CD4-positive, CD25-positive, alpha-beta regulatory T cell (primary cell): ENCODE data around the gene TSPEAR. TPM values are rescaled to one million over a fixed set of nuclear protein-coding genes. Genes with fewer than 3 reads are reported as not detected.

Experiments
- ATAC-seq, 2 donors: fragments of 150-1000 bp; cut with Tn5 transposase; one replicate each; pipeline ENCODE4 v1.10.0; 2021; ENCODE audit warnings: low read depth in 2 of 2, moderate number of reproducible peaks in 2 of 2, moderate library complexity in 1 of 2
- DNase-seq, 3 donors: peaks; one replicate each; pipeline versions ENCODE4 v3.0.0 to v3.0.0-alpha.2; 2012 to 2022; ENCODE audit warnings: mixed read lengths in 1 of 3
- H3K27ac ChIP-seq: one replicate; pipeline ENCODE4 v1.7.0; 2013; ENCODE audit warnings: mild to moderate bottlenecking, low read length; ENCODE audit not compliant: insufficient read depth, poor library complexity, severe bottlenecking
- H3K27me3 ChIP-seq: one replicate; pipeline ENCODE4 v1.7.0; 2013; ENCODE audit warnings: low read length; ENCODE audit not compliant: control insufficient read depth, insufficient read depth
- H3K36me3 ChIP-seq: one replicate; pipeline ENCODE4 v1.7.0; 2013; ENCODE audit warnings: mild to moderate bottlenecking, low read length, moderate library complexity; ENCODE audit not compliant: control insufficient read depth, insufficient read depth
- H3K4me1 ChIP-seq: 2 replicates; pipeline ENCODE4 v1.7.0; 2013; ENCODE audit warnings: mild to moderate bottlenecking, low read length; ENCODE audit not compliant: insufficient read depth, control insufficient read depth, poor library complexity, severe bottlenecking
- H3K4me3 ChIP-seq: one replicate; pipeline ENCODE4 v1.7.0; 2013; ENCODE audit warnings: low read depth, mild to moderate bottlenecking, low read length, moderate library complexity
- H3K9me3 ChIP-seq, 2 experiments: 1 replicate in 1 of 2; 2 replicates in 1 of 2; pipeline ENCODE4 v1.7.0; 2013; ENCODE audit warnings: low read length in 2 of 2, mild to moderate bottlenecking in 1 of 2, moderate library complexity in 1 of 2; ENCODE audit not compliant: control insufficient read depth in 2 of 2
- H3K27ac Mint-ChIP-seq, 3 donors: one replicate each; pipeline ENCODE4 v1.8.0; 2020 to 2022; ENCODE audit warnings: mild to moderate bottlenecking in 3 of 3, mixed read lengths in 3 of 3, moderate library complexity in 2 of 3
- H3K27me3 Mint-ChIP-seq: one replicate; pipeline ENCODE4 v1.8.0; 2022; ENCODE audit warnings: mild to moderate bottlenecking, mixed read lengths
- H3K36me3 Mint-ChIP-seq: one replicate; pipeline ENCODE4 v1.8.0; 2020; ENCODE audit warnings: mixed read lengths
- H3K4me1 Mint-ChIP-seq, 4 donors: one replicate each; pipeline ENCODE4 v1.8.0; 2020 to 2022; ENCODE audit warnings: mixed read lengths in 4 of 4, mild to moderate bottlenecking in 1 of 4
- H3K4me3 Mint-ChIP-seq, 4 donors: one replicate each; pipeline ENCODE4 v1.8.0; 2020 to 2022; ENCODE audit warnings: mild to moderate bottlenecking in 4 of 4, mixed read lengths in 4 of 4, moderate library complexity in 3 of 4
- H3K9me3 Mint-ChIP-seq, 7 donors: one replicate each; pipeline ENCODE4 v1.8.0; 2020 to 2022; ENCODE audit warnings: mixed read lengths in 7 of 7, mild to moderate bottlenecking in 3 of 7, moderate library complexity in 2 of 7
- polyA plus RNA-seq, 4 donors: library from polyadenylated mRNA; unstranded; fragments of 300-500 nt; fragmentation: Illumina TruSeq; gene quantifications; one replicate each; pipeline ENCODE4 v1.2.3, GENCODE V29; 2021
- total RNA-seq: library from RNA; stranded (reverse); gene quantifications from one replicate; pipeline ENCODE4 v1.2.3, GENCODE V29; 2022

The TSPEAR gene
- total and polyA plus RNA-seq, 5 donors from 2014 or later, result 0.05 TPM; not detected in 4

DNA sequence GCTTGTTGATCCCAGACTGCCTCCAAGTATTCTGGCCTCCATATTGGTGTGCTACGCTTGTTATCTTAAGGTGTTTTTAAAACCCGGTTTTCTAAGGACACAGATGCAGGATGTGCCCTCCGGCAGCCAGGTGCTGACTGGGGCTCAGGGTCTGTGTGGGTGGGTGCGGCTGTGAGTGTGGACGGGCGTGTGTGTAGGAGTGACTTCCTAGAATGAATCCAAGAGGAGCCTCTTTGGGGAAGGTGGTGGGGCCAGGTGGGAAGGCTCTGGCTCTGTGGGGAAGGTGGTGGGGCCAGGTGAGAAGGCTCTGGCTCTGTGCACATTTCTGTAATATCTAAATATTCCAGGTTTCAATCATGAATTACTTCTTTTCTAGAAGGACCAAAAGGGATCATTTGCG, 12.8 kb upstream of the TSPEAR start:
- H3K36me3 Mint-ChIP-seq, result no peaks in the 10 kb centered on the region
- Histone ChIP-seq H3K4me1 (peaks cover 13% of the 10 kb centered on the region), H3K36me3 (no peaks in the 10 kb centered on the region), H3K27ac (no peak overlapping the region), H3K9me3 (no peaks in the 10 kb centered on the region), H3K4me3 (no peak overlapping the region), H3K27me3 (peaks cover 13% of the 10 kb centered on the region)
- peaks cover 57% of the 10 kb centered on the region for H3K27me3 Mint-ChIP-seq
- H3K4me1 Mint-ChIP-seq, result peaks cover 0 to 13% (median 7%) of the 10 kb centered on the region in 4 donors
- H3K9me3 Mint-ChIP-seq, result peaks cover 0 to 2% (median 0%) of the 10 kb centered on the region in 7 donors
- H3K4me3 Mint-ChIP-seq, result peak overlapping the region in 1 of 4 donors; percentile 48
- DNase-seq, result no peak
- H3K27ac Mint-ChIP-seq, result no peak overlapping the region
- no peak for ATAC-seq

DNA sequence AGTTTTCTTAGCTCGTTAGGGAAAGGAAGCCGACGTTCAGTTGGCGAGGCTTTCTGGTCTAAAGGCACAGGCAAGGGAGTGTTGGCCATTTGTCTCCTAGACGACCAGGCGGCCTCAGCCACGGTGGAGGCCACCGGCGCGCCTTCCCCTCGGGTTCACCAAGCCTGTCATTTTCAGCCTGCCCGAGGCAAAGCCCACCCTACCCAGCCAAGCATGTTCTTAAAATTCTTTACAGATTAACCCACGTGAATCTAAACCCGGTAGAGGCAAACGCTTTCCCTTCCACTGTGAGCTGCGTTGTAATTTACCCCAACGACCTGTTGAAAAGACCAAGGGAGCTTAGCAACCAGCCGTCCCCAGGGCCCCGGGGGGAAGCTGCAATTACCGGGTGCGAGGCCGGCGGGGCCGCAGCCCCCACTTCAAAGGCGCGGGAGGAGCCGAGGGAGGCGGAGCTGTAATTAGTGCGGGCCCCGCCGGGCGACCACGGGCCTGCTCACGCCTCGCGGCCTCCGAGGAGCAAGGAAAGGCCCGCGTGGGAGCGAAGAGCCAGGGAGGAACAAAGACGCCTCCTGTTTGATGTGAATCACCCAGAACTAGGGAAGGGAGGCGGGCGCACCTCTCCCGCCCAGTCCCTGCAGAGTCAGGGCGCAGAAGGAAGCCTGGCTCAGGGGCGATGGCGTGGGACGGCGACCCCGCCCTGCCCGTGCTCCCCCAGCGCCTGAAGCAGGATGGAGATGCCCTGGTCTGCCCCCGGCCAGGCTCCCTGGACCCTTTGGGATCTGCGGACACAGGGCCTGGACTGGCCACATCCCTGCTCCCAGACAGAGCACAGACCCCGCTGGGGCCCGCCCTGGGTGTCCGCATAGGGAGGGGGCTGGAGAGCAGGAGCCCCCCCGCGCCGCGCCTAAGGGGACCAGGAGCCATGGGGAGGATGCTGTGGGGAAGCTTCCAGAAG, 12.1 kb upstream of the TSPEAR start:
- H3K27ac ChIP-seq, result no peak overlapping the region
- H3K4me3 ChIP-seq, result no peak overlapping the region
- H3K36me3 ChIP-seq, result no peaks in the 10 kb centered on the region
- no peaks in the 10 kb centered on the region for H3K36me3 Mint-ChIP-seq
- peaks cover 61% of the 10 kb centered on the region for H3K27me3 Mint-ChIP-seq
- peak overlapping the region in 1 of 3 donors; percentile 26 for H3K27ac Mint-ChIP-seq
- H3K4me3 Mint-ChIP-seq, result peak overlapping the region in 3 of 4 donors; percentile 2 to 76 (median 70)
- peaks cover 13% of the 10 kb centered on the region for H3K4me1 ChIP-seq
- H3K4me1 Mint-ChIP-seq, result peaks cover 0 to 13% (median 7%) of the 10 kb centered on the region in 4 donors
- ATAC-seq (no peak), DNase-seq (peak in 1 of 3 donors; percentile 10)
- no peaks in the 10 kb centered on the region for H3K9me3 ChIP-seq
- H3K27me3 ChIP-seq, result peaks cover 20% of the 10 kb centered on the region
- peaks cover 0 to 2% (median 0%) of the 10 kb centered on the region in 7 donors for H3K9me3 Mint-ChIP-seq

- Histone ChIP-seq H3K27ac (no peak overlapping the region), H3K36me3 (no peaks in the 10 kb centered on the region), H3K27me3 (peaks cover 22% of the 10 kb centered on the region), H3K9me3 (no peaks in the 10 kb centered on the region), H3K4me1 (peaks cover 13% of the 10 kb centered on the region), H3K4me3 (no peak overlapping the region)
- H3K4me1 Mint-ChIP-seq, result peaks cover 0 to 13% (median 7%) of the 10 kb centered on the region in 4 donors
- H3K4me3 Mint-ChIP-seq, result peak overlapping the region in 2 of 4 donors; percentile 2 to 51
- no peaks in the 10 kb centered on the region for H3K36me3 Mint-ChIP-seq
- peaks cover 0 to 2% (median 0%) of the 10 kb centered on the region in 7 donors for H3K9me3 Mint-ChIP-seq
- peaks cover 68% of the 10 kb centered on the region for H3K27me3 Mint-ChIP-seq
- peak overlapping the region in 2 of 3 donors; percentile 26 to 52 for H3K27ac Mint-ChIP-seq
- DNase-seq (no peak), ATAC-seq (no peak)
These were observed 11.4 kb upstream of the TSPEAR start for GRCh38 chr21:44722731-44723130.

GRCh38 chr21:44720170-44720569, 8.8 kb upstream of the TSPEAR start:
- no peak for DNase-seq
- peaks cover 13% of the 10 kb centered on the region for H3K4me1 ChIP-seq
- H3K36me3 ChIP-seq, result no peaks in the 10 kb centered on the region
- peaks cover 0 to 13% (median 11%) of the 10 kb centered on the region in 4 donors for H3K4me1 Mint-ChIP-seq
- no peaks in the 10 kb centered on the region for H3K9me3 ChIP-seq
- H3K27ac ChIP-seq, result no peak overlapping the region
- ATAC-seq, result no peak
- H3K4me3 Mint-ChIP-seq, result no peak overlapping the region
- no peak overlapping the region for H3K4me3 ChIP-seq
- peaks cover 24% of the 10 kb centered on the region for H3K27me3 ChIP-seq
- H3K36me3 Mint-ChIP-seq, result no peaks in the 10 kb centered on the region
- no peak overlapping the region for H3K27ac Mint-ChIP-seq
- H3K27me3 Mint-ChIP-seq, result peaks cover 82% of the 10 kb centered on the region
- peaks cover 0 to 6% (median 2%) of the 10 kb centered on the region in 7 donors for H3K9me3 Mint-ChIP-seq

DNA sequence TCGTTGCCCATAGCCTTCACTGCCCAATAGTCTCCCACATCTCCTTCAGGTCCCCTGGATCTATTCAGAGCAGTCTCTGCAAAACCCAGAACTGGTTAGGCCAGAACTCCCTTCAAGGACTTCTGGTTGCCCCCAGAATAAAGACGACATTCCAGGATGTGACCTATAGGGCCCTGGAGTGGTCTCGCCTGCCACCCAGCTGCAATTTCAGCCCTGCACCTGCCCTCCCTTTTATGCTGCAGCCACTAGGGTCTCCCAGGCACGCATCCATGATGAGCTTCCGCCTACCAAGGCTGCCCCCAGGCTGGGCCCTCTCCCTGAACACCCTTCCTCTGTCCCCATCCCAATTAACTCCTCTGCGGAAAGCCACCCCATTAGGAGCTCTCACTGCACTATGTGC, 7.2 kb upstream of the TSPEAR start:
- Histone ChIP-seq H3K4me3 (no peak overlapping the region), H3K27me3 (peaks cover 27% of the 10 kb centered on the region), H3K36me3 (no peaks in the 10 kb centered on the region), H3K9me3 (no peaks in the 10 kb centered on the region), H3K4me1 (peaks cover 7% of the 10 kb centered on the region), H3K27ac (no peak overlapping the region)
- Mint-ChIP-seq H3K4me3 (peak overlapping the region in 1 of 4 donors; percentile 16), H3K27me3 (peaks cover 86% of the 10 kb centered on the region), H3K4me1 (peaks cover 0 to 16% (median 12%) of the 10 kb centered on the region in 4 donors), H3K27ac (no peak overlapping the region), H3K36me3 (no peaks in the 10 kb centered on the region), H3K9me3 (peaks cover 0 to 6% (median 1%) of the 10 kb centered on the region in 7 donors)
- ATAC-seq (no peak), DNase-seq (no peak)

DNA sequence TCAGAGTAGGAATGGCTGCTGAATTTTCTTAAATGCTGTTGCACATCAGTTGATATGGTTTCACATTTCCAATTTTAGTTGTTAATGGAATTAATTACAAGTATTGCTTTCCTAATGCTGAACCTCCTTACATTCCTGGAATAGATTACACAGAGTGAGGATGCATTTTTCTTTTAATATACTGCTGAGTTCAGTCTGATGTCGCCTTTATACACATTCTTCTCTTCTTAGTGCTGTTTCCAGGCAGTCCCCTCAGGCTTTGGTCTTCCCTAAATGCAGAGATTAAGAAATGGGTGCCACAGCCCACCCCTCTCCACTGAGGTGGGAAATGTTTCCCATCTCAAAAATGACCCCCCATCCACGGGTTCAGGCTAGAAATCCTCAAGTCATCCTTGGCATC, 6.7 kb upstream of the TSPEAR start:
- DNase-seq (no peak), ATAC-seq (no peak)
- H3K27ac ChIP-seq, result no peak overlapping the region
- H3K27me3 ChIP-seq, result peaks cover 30% of the 10 kb centered on the region
- H3K9me3 ChIP-seq, result no peaks in the 10 kb centered on the region
- H3K27ac Mint-ChIP-seq, result no peak overlapping the region
- H3K4me3 ChIP-seq, result no peak overlapping the region
- H3K27me3 Mint-ChIP-seq, result peaks cover 88% of the 10 kb centered on the region
- H3K9me3 Mint-ChIP-seq, result peaks cover 0 to 6% (median 1%) of the 10 kb centered on the region in 7 donors
- H3K4me1 Mint-ChIP-seq, result peaks cover 0 to 13% (median 10%) of the 10 kb centered on the region in 4 donors
- H3K36me3 ChIP-seq, result no peaks in the 10 kb centered on the region
- H3K4me1 ChIP-seq, result peaks cover 3% of the 10 kb centered on the region
- H3K4me3 Mint-ChIP-seq, result no peak overlapping the region
- no peaks in the 10 kb centered on the region for H3K36me3 Mint-ChIP-seq

- Histone ChIP-seq H3K4me3 (no peak overlapping the region), H3K4me1 (no peaks in the 10 kb centered on the region), H3K27ac (no peak overlapping the region), H3K27me3 (peaks cover 30% of the 10 kb centered on the region), H3K36me3 (no peaks in the 10 kb centered on the region), H3K9me3 (no peaks in the 10 kb centered on the region)
- H3K4me3 Mint-ChIP-seq, result no peak overlapping the region
- peaks cover 0 to 8% (median 0%) of the 10 kb centered on the region in 7 donors for H3K9me3 Mint-ChIP-seq
- no peak for ATAC-seq
- H3K27me3 Mint-ChIP-seq, result peaks cover 87% of the 10 kb centered on the region
- H3K4me1 Mint-ChIP-seq, result peaks cover 0 to 11% (median 3%) of the 10 kb centered on the region in 4 donors
- no peak for DNase-seq
- H3K27ac Mint-ChIP-seq, result no peak overlapping the region
- H3K36me3 Mint-ChIP-seq, result no peaks in the 10 kb centered on the region
These were observed 5.6 kb upstream of the TSPEAR start for GRCh38 chr21:44716984-44717383.
